Neural cell (in vitro differentiated cells): ENCODE measurements around the gene CHN1. TPM values are rescaled to one million over a fixed set of nuclear protein-coding genes. Genes with fewer than 3 reads are reported as not detected.

ENCODE experiments used
- H2AFZ ChIP-seq: fragments of 200-600, 300-800 bp; sonication (generic), shearing (Covaris generic); 2 replicates; pipeline ENCODE4 v1.6.0; 2014; ENCODE audit warnings: low read depth, mild to moderate bottlenecking, antibody characterized with exemption, low read length, moderate library complexity
- H3F3A ChIP-seq: fragments of 200-600 bp; shearing (Covaris generic); 2 replicates; pipeline ENCODE4 v1.6.1; 2016; ENCODE audit warnings: mild to moderate bottlenecking, moderate library complexity, mixed read lengths, antibody characterized with exemption, low read length; ENCODE audit not compliant: insufficient read depth, poor library complexity, severe bottlenecking
- H3K27ac ChIP-seq: fragments of 200-600, 300-800 bp; sonication (generic), shearing (Covaris generic); 2 replicates; pipeline ENCODE4 v1.5.1; 2014; ENCODE audit warnings: mild to moderate bottlenecking, low read length, moderate library complexity
- H3K27me3 ChIP-seq: fragments of 300-800, 200-600 bp; sonication (generic), shearing (Covaris generic); 2 replicates; pipeline ENCODE4 v1.6.0; 2014; ENCODE audit warnings: mild to moderate bottlenecking, low read depth, low read length, moderate library complexity; ENCODE audit not compliant: insufficient read depth
- H3K36me3 ChIP-seq: fragments of 300-800, 200-600 bp; sonication (generic), shearing (Covaris generic); 2 replicates; pipeline ENCODE4 v1.5.1; 2014; ENCODE audit warnings: mild to moderate bottlenecking, antibody characterized with exemption, low read length, moderate library complexity; ENCODE audit not compliant: insufficient read depth
- H3K4me2 ChIP-seq: fragments of 300-800, 200-600 bp; sonication (generic), shearing (Covaris generic); 2 replicates; pipeline ENCODE4 v1.6.0; 2014; ENCODE audit warnings: mild to moderate bottlenecking, low read length
- H3K4me3 ChIP-seq: fragments of 300-800, 200-600 bp; sonication (generic), shearing (Covaris generic); 2 replicates; pipeline ENCODE4 v1.5.1; 2014; ENCODE audit warnings: mild to moderate bottlenecking, low read length, moderate library complexity
- H3K79me2 ChIP-seq: fragments of 200-600 bp; shearing (Covaris generic); replicated peaks from 2 replicates; pipeline ENCODE4 v1.6.0; 2014; ENCODE audit warnings: mild to moderate bottlenecking, low read length, moderate library complexity; ENCODE audit not compliant: insufficient read depth
- H3K9ac ChIP-seq: fragments of 300-800, 200-600 bp; sonication (generic), shearing (Covaris generic); 2 replicates; pipeline ENCODE4 v1.6.1; 2016; ENCODE audit warnings: mild to moderate bottlenecking, low read length, mixed read lengths
- H3K9me2 ChIP-seq: fragments of 200-600 bp; shearing (Covaris generic); 2 replicates; pipeline ENCODE4 v1.6.1; 2016; ENCODE audit warnings: mild to moderate bottlenecking, low read length, mixed read lengths; ENCODE audit not compliant: insufficient read depth
- H3K9me3 ChIP-seq: fragments of 200-600, 300-800 bp; sonication (generic), shearing (Covaris generic); 2 replicates; pipeline ENCODE4 v1.6.1; 2016; ENCODE audit warnings: mild to moderate bottlenecking, mixed run types, low read length, moderate library complexity, mixed read lengths
- H4K20me1 ChIP-seq: fragments of 200-600 bp; shearing (Covaris generic); 2 replicates; pipeline ENCODE4 v1.6.1; 2016; ENCODE audit warnings: mild to moderate bottlenecking, mixed run types; ENCODE audit not compliant: insufficient read depth
- EP300 ChIP-seq: fragments of 450-650 bp; conservative IDR thresholded peaks from 2 replicates; pipeline ENCODE4 v1.6.1; 2014; ENCODE audit warnings: antibody characterized with exemption, mild to moderate bottlenecking, moderate library complexity; ENCODE audit not compliant: poor library complexity, severe bottlenecking
- EZH2 ChIP-seq: fragments of 200-600, 300-800 bp; shearing (Covaris generic), sonication (generic); IDR thresholded peaks from 2 replicates; pipeline ENCODE4 v1.6.1; 2014; ENCODE audit warnings: antibody characterized with exemption, low read length, borderline replicate concordance, mild to moderate bottlenecking; ENCODE audit not compliant: insufficient read depth, poor library complexity, severe bottlenecking
- MXI1 ChIP-seq: fragments of 450-650 bp; conservative IDR thresholded peaks from 2 replicates; pipeline ENCODE4 v1.6.1; 2014; ENCODE audit warnings: antibody characterized with exemption, mild to moderate bottlenecking; ENCODE audit not compliant: poor library complexity, severe bottlenecking
- POLR2AphosphoS5 ChIP-seq: IDR thresholded peaks from 2 replicates; pipeline ENCODE4 v1.6.1; 2012
- RAD21 ChIP-seq: fragments of 450-650 bp; conservative IDR thresholded peaks from 2 replicates; pipeline ENCODE4 v1.6.1; 2014; ENCODE audit warnings: antibody characterized with exemption, mild to moderate bottlenecking, moderate library complexity
- SMC3 ChIP-seq: fragments of 450-650 bp; conservative IDR thresholded peaks from 2 replicates; pipeline ENCODE4 v1.6.1; 2014; ENCODE audit warnings: antibody characterized with exemption, mild to moderate bottlenecking, moderate library complexity; ENCODE audit not compliant: poor library complexity
- TAF1 ChIP-seq: IDR thresholded peaks from 2 replicates; pipeline ENCODE4 v1.6.1; 2012; ENCODE audit warnings: low read depth
- polyA plus RNA-seq: library from polyadenylated mRNA; depleted of rRNA; stranded (reverse); fragments of >200 nt; gene quantifications from 2 replicates; pipeline ENCODE4 v1.2.3, GENCODE V29; 2014
- TF ChIP-seq, protein P1 (sequence below): IDR thresholded peaks from 2 replicates; pipeline ENCODE4 v1.6.1; 2012; ENCODE audit warnings: borderline replicate concordance
- TF ChIP-seq, protein P2 (sequence below): fragments of 450-650 bp; IDR thresholded peaks from 2 replicates; pipeline ENCODE4 v1.5.1; 2014; ENCODE audit warnings: antibody characterized with exemption, mild to moderate bottlenecking, moderate library complexity; ENCODE audit not compliant: poor library complexity, severe bottlenecking

The CHN1 gene
- polyA plus RNA-seq, 1 donor from 2014 or later, result 133 TPM

DNA sequence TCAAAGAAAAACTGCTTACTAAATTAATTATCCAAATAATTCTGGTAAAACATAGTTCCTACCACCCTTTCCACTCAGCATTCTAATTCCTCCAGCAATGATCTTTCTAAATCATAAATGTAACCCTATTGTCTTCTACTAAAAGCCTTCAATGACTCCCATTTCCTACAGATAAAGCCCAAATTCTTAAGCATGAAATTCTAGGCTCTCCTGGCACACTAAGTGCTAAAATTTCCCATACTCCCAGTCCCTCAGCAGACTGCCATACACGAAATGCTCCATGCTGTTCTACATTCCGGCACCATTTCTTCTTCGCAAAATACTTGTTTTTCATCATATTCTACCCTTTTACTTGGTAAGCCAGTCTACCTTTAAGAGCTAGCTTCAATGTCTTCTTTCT lies 96.9 kb downstream of the CHN1 start:
- no peak for TF ChIP-seq SMC3
- Histone ChIP-seq H3K4me3 (no peak overlapping the region), H3K27me3 (no peaks in the 10 kb centered on the region), H3K27ac (no peak overlapping the region), H4K20me1 (no peaks in the 10 kb centered on the region), H3K79me2 (no peaks in the 10 kb centered on the region), H3K9me2 (no peaks in the 10 kb centered on the region), H3F3A (no peaks in the 10 kb centered on the region), H3K4me2 (no peak overlapping the region), H3K9ac (no peak overlapping the region), H3K36me3 (peaks cover 9% of the 10 kb centered on the region), H2AFZ (no peak overlapping the region), H3K9me3 (no peaks in the 10 kb centered on the region)

DNA sequence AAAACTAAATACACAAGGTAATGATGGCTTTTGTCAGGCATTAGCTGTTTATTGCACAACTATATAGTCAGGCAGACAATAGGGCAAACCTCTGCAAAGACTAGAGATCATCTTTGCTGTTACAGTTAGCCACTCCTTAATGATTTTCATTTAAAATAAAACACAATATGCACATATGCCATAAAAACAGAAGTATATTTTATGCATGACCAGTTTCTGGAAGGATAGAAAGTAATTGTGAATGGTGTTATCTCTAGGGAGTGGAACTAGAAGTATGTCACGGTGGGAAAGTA lies 102.0 kb downstream of the CHN1 start:
- no peaks in the 10 kb centered on the region for H3K79me2 ChIP-seq
- no peaks in the 10 kb centered on the region for H3K9me2 ChIP-seq
- H3K4me3 ChIP-seq, result peak overlapping the region; percentile 54
- H3K9me3 ChIP-seq, result no peaks in the 10 kb centered on the region
- peak overlapping the region; percentile 5 for H2AFZ ChIP-seq
- no peaks in the 10 kb centered on the region for H3K36me3 ChIP-seq
- H3K9ac ChIP-seq, result peak overlapping the region; percentile 55
- peak overlapping the region; percentile 91 for H3K4me2 ChIP-seq
- peak overlapping the region; percentile 94 for H3K27ac ChIP-seq
- H3F3A ChIP-seq, result no peaks in the 10 kb centered on the region
- H4K20me1 ChIP-seq, result no peaks in the 10 kb centered on the region
- TF ChIP-seq, protein P1, sequence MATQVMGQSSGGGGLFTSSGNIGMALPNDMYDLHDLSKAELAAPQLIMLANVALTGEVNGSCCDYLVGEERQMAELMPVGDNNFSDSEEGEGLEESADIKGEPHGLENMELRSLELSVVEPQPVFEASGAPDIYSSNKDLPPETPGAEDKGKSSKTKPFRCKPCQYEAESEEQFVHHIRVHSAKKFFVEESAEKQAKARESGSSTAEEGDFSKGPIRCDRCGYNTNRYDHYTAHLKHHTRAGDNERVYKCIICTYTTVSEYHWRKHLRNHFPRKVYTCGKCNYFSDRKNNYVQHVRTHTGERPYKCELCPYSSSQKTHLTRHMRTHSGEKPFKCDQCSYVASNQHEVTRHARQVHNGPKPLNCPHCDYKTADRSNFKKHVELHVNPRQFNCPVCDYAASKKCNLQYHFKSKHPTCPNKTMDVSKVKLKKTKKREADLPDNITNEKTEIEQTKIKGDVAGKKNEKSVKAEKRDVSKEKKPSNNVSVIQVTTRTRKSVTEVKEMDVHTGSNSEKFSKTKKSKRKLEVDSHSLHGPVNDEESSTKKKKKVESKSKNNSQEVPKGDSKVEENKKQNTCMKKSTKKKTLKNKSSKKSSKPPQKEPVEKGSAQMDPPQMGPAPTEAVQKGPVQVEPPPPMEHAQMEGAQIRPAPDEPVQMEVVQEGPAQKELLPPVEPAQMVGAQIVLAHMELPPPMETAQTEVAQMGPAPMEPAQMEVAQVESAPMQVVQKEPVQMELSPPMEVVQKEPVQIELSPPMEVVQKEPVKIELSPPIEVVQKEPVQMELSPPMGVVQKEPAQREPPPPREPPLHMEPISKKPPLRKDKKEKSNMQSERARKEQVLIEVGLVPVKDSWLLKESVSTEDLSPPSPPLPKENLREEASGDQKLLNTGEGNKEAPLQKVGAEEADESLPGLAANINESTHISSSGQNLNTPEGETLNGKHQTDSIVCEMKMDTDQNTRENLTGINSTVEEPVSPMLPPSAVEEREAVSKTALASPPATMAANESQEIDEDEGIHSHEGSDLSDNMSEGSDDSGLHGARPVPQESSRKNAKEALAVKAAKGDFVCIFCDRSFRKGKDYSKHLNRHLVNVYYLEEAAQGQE, result no peak
- no peak for TF ChIP-seq SMC3
- no peak for TF ChIP-seq TAF1
- TF ChIP-seq, protein P2, sequence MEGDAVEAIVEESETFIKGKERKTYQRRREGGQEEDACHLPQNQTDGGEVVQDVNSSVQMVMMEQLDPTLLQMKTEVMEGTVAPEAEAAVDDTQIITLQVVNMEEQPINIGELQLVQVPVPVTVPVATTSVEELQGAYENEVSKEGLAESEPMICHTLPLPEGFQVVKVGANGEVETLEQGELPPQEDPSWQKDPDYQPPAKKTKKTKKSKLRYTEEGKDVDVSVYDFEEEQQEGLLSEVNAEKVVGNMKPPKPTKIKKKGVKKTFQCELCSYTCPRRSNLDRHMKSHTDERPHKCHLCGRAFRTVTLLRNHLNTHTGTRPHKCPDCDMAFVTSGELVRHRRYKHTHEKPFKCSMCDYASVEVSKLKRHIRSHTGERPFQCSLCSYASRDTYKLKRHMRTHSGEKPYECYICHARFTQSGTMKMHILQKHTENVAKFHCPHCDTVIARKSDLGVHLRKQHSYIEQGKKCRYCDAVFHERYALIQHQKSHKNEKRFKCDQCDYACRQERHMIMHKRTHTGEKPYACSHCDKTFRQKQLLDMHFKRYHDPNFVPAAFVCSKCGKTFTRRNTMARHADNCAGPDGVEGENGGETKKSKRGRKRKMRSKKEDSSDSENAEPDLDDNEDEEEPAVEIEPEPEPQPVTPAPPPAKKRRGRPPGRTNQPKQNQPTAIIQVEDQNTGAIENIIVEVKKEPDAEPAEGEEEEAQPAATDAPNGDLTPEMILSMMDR, result no peak
- no peak for TF ChIP-seq EP300
- no peak for TF ChIP-seq POLR2AphosphoS5
- H3K27me3 ChIP-seq, result no peaks in the 10 kb centered on the region

DNA sequence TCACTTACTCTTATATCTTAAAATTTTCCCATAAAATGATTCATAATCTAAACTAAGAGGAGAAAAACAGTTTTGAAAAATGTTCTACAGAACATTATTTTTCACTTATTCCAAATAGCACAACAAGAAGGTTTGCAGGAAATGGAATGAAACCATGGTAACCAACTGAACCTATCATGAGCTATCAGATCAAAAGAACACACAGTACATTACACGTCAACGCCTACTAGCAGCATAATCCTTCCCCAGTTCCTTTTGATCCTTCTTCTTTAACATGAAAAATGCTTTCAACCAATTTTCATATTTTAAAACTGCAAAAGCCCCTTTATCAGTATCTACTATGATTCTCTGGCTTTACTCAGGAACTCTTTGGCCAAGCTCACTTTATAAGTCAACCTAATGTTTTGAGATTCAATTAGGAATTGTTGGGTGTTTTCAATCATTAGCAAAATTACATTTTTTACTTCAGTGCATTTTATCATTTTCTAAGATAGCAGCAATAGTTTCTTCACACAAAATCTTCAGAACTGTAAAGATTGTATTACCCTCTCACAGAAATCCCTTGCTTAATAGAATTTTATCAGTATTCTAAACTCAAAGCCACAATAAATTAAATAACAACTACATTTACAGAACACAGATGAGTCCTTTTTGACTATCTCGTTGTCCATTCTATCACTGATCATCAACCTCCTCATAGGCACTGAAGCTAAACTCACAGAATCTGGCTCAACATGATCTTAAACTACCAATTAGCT lies 102.5 kb downstream of the CHN1 start:
- Histone ChIP-seq H3K9me2 (no peaks in the 10 kb centered on the region), H2AFZ (peak overlapping the region; percentile 5), H3K9me3 (no peaks in the 10 kb centered on the region), H3K36me3 (no peaks in the 10 kb centered on the region), H3K4me2 (peak overlapping the region; percentile 91), H3F3A (no peaks in the 10 kb centered on the region), H3K27ac (peak overlapping the region; percentile 94), H3K27me3 (no peaks in the 10 kb centered on the region), H3K9ac (peak overlapping the region; percentile 55), H4K20me1 (no peaks in the 10 kb centered on the region), H3K79me2 (no peaks in the 10 kb centered on the region), H3K4me3 (peak overlapping the region; percentile 54)
- TF ChIP-seq, protein P2, result no peak
- peak; percentile 23 for TF ChIP-seq SMC3
- peak; percentile 85 for TF ChIP-seq POLR2AphosphoS5
- TF ChIP-seq, protein P1, result no peak
- TF ChIP-seq TAF1, result no peak
- no peak for TF ChIP-seq RAD21
- no peak for TF ChIP-seq EZH2
- no peak for TF ChIP-seq MXI1
- TF ChIP-seq EP300, result peak; percentile 42
